Left renal pelvis (tissue), 4 donors: ENCODE data around the gene ST7. TPM values are rescaled to one million over a fixed set of nuclear protein-coding genes. Genes with fewer than 3 reads are reported as not detected.
"Not testable (repeated sequence)": the region's sequence is repeated elsewhere in the genome, so short reads cannot be mapped to it uniquely, and the experiment has no call there.

ENCODE experiments used
- DNase-seq, 4 donors: peaks; one replicate each; pipeline ENCODE4 v3.0.0-alpha.2; 2013; ENCODE audit warnings: low read depth in 4 of 4, low spot score in 3 of 4
- polyA plus RNA-seq, 4 donors: library from polyadenylated mRNA; unstranded; fragments of 120-200 nt; gene quantifications; one replicate each; pipeline ENCODE4 v1.2.1, GENCODE V29; 2013; ENCODE audit not compliant: insufficient read length in 4 of 4

The ST7 gene
- polyA plus RNA-seq, 4 donors, result 18.4 to 28.5 (median 27.0) TPM

- peak in 3 of 4 donors; percentile 50 to 67 (median 57) for DNase-seq
Measured at GRCh38 chr7:117119192-117119924, 166.1 kb downstream of the ST7 start.

- DNase-seq, result not testable (repeated sequence)
Measured at GRCh38 chr7:117120321-117120720, 167.0 kb downstream of the ST7 start.

- DNase-seq, result not testable (repeated sequence)
Measured at GRCh38 chr7:117122036-117122435, 168.7 kb downstream of the ST7 start.

GRCh38 chr7:117122536-117122935 is 169.2 kb downstream of the ST7 start:
- no peak for DNase-seq

- DNase-seq, result no peak
Measured at GRCh38 chr7:117123311-117123926, 170.1 kb downstream of the ST7 start.

GRCh38 chr7:117124591-117125220 is 171.4 kb downstream of the ST7 start:
- peak in 3 of 4 donors; percentile 24 to 54 (median 46) for DNase-seq

- DNase-seq, result no peak
Measured at GRCh38 chr7:117126676-117127075, 173.4 kb downstream of the ST7 start.

- peak in 2 of 4 donors; percentile 29 to 37 for DNase-seq
Measured at GRCh38 chr7:117127585-117128168, 174.4 kb downstream of the ST7 start.

GRCh38 chr7:117129521-117129955 is 176.2 kb downstream of the ST7 start:
- DNase-seq, result no peak

GRCh38 chr7:117130262-117130661 is 177.0 kb downstream of the ST7 start:
- DNase-seq, result no peak

- DNase-seq, result no peak
Measured at GRCh38 chr7:117132321-117133120, 179.2 kb downstream of the ST7 start.

GRCh38 chr7:117133125-117133524 is 179.8 kb downstream of the ST7 start:
- no peak for DNase-seq

GRCh38 chr7:117134411-117134810 is 181.1 kb downstream of the ST7 start:
- no peak for DNase-seq

- no peak for DNase-seq
Measured at GRCh38 chr7:117134889-117135552, 181.7 kb downstream of the ST7 start.

- no peak for DNase-seq
Measured at GRCh38 chr7:117135553-117135891, 182.2 kb downstream of the ST7 start.

GRCh38 chr7:117137868-117138267 is 184.6 kb downstream of the ST7 start:
- no peak for DNase-seq

- DNase-seq, result no peak
Measured at GRCh38 chr7:117138495-117138894, 185.2 kb downstream of the ST7 start.

GRCh38 chr7:117138981-117139380 is 185.7 kb downstream of the ST7 start:
- no peak for DNase-seq

GRCh38 chr7:117139397-117139984 is 186.2 kb downstream of the ST7 start:
- no peak for DNase-seq

- no peak for DNase-seq
Measured at GRCh38 chr7:117140921-117141320, 187.6 kb downstream of the ST7 start.
